Measurements from ENCODE around the gene AP2B1.
"Not testable (repeated sequence)": the region's sequence is repeated elsewhere in the genome, so short reads cannot be mapped to it uniquely, and the experiment has no call there.

The AP2B1 gene

DNA sequence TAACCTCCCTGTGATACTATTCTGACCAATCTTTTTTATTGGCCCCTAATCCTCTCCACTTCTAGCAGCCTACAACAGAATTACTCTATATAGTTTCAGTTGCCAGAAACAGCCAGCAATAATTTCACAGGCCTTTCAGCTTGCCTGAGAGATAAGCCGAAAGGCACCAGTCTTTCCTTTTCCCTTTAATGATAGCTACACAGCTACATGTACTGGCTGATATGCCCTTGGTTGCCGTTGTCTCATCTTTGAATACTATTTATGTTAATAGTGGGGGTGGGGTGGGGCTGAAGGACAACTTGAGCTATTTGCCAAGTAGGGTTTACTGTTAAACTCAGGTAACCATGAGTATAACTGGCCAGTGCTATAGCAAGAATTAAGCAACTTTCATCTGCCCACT is 108.5 kb downstream of the AP2B1 start:
- no peak overlapping the region for H3K4me3 ChIP-seq (ENCODE audit: low read depth, low read length)
- TF ChIP-seq, protein P1, sequence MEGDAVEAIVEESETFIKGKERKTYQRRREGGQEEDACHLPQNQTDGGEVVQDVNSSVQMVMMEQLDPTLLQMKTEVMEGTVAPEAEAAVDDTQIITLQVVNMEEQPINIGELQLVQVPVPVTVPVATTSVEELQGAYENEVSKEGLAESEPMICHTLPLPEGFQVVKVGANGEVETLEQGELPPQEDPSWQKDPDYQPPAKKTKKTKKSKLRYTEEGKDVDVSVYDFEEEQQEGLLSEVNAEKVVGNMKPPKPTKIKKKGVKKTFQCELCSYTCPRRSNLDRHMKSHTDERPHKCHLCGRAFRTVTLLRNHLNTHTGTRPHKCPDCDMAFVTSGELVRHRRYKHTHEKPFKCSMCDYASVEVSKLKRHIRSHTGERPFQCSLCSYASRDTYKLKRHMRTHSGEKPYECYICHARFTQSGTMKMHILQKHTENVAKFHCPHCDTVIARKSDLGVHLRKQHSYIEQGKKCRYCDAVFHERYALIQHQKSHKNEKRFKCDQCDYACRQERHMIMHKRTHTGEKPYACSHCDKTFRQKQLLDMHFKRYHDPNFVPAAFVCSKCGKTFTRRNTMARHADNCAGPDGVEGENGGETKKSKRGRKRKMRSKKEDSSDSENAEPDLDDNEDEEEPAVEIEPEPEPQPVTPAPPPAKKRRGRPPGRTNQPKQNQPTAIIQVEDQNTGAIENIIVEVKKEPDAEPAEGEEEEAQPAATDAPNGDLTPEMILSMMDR (IDR thresholded peaks at IDR 0.05; ENCODE audit: low read depth, low read length), result no peak

DNA sequence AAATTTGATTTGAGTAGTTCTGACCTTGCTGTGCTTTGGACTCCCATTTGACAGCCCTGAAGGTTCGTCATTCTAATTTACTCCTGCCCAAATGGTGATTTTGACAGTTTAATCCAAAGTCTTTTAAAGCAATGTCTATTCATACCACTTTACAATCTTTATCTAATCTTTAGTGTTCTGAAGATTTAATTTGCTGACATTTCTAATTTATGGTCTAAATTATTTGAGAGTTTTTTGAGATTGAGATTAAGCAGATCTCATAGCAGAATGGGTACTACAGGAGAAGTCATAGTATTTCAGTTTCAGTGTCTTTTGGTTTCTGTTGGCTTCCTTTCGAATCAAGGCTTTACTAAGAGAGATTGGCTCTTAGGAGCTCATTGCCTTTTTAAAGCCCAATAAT is 111.7 kb downstream of the AP2B1 start:
- TF ChIP-seq, protein P1 (IDR thresholded peaks at IDR 0.05; ENCODE audit: low read depth, low read length), result no peak
- H3K4me3 ChIP-seq (ENCODE audit: low read depth, low read length), result no peak overlapping the region

DNA sequence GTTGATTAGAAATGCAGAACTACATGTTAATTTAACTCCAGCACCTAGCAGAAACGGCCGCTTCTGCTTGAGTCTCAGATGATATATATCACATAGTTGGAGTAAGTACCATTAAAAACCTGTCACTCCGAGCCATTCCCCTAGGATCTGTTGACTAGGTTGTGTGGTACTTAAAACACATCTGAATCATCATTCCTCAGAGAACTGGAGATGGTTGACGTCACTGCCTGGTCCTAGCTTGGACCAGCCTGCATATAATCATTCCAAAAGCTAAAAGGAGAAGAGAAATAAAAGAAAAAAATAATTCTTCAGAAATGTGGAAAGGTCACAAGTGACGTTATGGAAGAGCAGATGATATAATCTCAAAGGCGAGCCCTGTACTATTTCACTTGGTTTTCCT is 113.0 kb downstream of the AP2B1 start:
- H3K4me3 ChIP-seq (ENCODE audit: low read depth, low read length), result no peak overlapping the region
- TF ChIP-seq, protein P1 (IDR thresholded peaks at IDR 0.05; ENCODE audit: low read depth, low read length), result no peak

DNA sequence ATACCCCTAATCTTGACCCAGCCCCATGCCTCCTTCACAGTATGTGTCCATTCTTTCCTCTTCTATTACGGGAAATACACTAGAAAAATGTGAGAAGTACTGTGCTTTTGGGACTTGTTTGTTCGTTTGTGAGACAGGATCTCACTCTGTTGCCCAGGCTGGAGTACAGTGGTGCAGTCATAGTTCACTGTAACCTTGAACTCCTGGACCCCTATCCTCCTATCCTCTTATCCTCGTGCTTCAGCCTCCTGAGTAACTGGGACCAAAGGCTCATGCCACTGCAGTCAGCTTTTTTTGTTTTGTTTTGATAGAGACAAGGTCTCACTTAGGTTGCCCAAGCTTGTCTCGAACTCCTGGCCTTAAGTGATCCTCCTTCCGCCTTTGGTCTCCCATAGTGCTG is 114.4 kb downstream of the AP2B1 start:
- TF ChIP-seq, protein P1 (IDR thresholded peaks at IDR 0.05; ENCODE audit: low read depth, low read length), result no peak
- no peak overlapping the region for H3K4me3 ChIP-seq (ENCODE audit: low read depth, low read length)

DNA sequence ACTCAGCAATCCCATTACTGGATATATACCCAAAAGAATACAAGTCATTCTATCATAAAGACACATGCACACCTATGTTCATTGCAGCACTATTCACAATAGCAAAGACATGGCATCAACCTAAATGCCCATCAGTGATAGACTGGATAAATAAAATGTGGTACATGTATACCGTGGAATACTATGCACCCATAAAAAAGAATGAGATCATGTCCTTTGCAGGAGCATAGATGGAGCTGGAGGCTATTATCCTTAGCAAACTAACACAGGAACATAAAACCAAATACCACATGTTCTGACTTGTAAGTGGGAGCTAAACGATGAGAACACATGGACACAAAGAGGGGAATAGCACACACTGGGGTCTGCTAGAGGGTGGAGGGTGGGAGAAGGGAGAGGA is 116.2 kb downstream of the AP2B1 start:
- not testable (repeated sequence) for H3K4me3 ChIP-seq (ENCODE audit: low read depth, low read length)

DNA sequence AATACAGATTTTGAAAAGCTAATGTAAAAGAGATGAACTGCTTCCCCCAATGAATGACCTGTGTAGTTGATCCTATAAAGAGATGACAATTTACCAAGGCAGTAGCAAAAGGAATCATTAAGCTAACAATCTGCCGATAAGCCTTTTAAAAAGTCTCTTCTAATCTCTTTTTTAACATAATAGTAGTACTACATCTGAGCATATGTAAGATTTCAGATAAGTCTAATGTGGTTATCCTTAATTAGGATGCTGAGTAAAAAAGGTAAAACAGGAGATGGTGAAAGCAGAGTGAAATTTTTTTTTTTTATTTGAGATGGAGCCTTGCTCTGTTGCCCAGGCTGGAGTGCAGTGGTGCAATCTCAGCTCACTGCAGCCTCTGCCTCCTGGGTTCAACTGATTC is 118.1 kb downstream of the AP2B1 start:
- TF ChIP-seq, protein P1 (IDR thresholded peaks at IDR 0.05; ENCODE audit: low read depth, low read length), result no peak
- H3K4me3 ChIP-seq (ENCODE audit: low read depth, low read length), result no peak overlapping the region

DNA sequence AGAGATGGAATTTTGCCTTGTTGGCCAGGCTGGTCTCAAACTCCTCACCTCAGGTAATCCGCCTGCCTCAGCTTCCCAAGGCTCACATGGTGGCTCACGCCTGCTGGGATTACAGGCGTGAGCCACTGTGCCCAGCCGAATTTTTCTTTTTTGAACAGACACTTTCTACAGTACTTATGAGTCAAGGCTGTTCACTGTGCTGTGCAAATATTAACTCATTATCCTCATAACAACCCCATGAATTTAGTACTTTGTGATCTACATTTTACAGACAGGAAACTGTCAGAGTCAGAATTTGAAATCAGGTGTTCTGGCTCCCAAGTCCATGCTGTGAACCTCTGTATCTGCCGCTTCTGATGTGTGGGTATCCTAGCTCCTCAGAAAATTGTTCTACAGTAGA is 118.6 kb downstream of the AP2B1 start:
- TF ChIP-seq, protein P1 (IDR thresholded peaks at IDR 0.05; ENCODE audit: low read depth, low read length), result no peak

DNA sequence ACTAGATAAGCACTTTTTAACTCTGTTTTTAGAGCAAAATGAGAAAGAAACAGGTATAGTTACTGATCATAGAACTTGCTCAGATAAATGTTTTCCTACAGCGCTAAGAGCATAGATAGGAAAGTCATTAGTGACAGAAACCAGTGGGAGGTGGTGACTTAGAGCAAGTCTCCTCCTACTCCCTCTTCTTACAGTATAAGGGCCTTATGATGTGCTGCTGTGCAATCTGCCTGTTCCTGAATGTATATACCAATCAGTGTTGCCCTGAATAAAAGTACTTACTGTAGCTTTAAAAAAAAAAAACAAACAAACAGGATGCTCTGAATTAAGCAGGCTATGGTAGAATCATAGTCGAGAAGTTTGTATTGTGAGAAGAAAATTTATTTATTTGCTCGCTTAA is 121.0 kb downstream of the AP2B1 start:
- TF ChIP-seq, protein P1 (IDR thresholded peaks at IDR 0.05; ENCODE audit: low read depth, low read length), result no peak
- no peak overlapping the region for H3K4me3 ChIP-seq (ENCODE audit: low read depth, low read length)

More for the DNA sequence above, 118.6 kb downstream of the AP2B1 start:
- H3K4me3 ChIP-seq (ENCODE audit: low read depth, low read length), result no peak overlapping the region

All from WI38 (cell line).